ENCODE data around the gene HOXD9. TPM values are rescaled to one million over a fixed set of nuclear protein-coding genes. Genes with fewer than 3 reads are reported as not detected.
A peak's percentile ranks its signal among the peaks of the same experiment; 100 is the strongest.

The HOXD9 gene
- polyA plus RNA-seq, 4 donors = 0.27 to 1.9 (median 0.28) TPM; not detected in 1

DNA sequence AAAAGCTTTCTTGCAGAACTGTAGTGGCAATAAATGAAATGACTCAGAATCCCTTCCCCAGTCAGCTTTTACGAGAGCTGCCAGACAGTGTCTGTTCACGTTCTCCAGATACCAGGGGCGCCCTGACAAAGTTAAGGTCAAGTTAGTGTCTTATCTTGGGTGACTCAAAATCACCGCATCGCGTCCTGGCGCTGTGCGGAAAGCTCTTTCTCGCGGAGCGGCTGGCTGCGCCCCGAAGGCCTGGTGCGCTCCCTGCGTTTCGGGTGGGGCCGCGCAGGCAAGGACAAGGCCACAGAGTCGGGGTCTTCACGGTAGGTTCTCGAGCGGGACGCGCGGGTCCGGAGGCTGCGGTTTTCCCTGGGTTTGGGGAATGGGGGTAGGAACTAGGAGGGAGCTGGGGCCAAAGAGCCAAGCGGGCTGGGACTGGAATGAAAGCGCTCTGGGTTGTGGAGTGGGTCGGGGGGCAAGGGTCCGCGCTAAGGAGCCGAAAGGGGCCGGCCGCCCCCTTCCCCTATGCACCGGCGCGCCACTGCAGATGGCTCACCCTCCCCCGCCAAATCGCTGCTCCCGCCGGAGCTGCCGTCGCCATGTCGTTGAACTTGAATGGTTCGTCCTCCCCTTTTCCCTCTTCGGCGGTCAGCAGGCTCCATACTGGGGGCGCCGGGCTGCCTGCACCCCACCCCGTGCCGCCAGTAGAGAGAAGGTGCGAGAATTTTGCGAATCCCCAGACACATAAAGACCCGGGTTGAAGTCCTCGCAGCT is 18.0 kb upstream of the HOXD9 start:
- Histone ChIP-seq H3K36me3 (ENCODE audit: control insufficient read depth in 3 of 3, insufficient read depth in 2 of 3, low read depth in 1 of 3, low read length in 3 of 3) (no peaks in the 10 kb centered on the region), H3K9me3 (ENCODE audit: control insufficient read depth in 2 of 2, insufficient read depth in 1 of 2, low read depth in 1 of 2, low read length in 1 of 2) (peaks cover 0 to 6% of the 10 kb centered on the region in 2 donors), H3K4me3 (ENCODE audit: low read depth in 1 of 3, low read length in 3 of 3) (peak overlapping the region in 2 of 3 donors; percentile 24 to 32), H3K4me1 (ENCODE audit: control insufficient read depth in 3 of 3, insufficient read depth in 2 of 3, low read depth in 1 of 3, low read length in 2 of 3) (no peaks in the 10 kb centered on the region), H3K27me3 (ENCODE audit: control insufficient read depth in 3 of 3, insufficient read depth in 3 of 3, low read length in 3 of 3) (peaks cover 16 to 91% (median 72%) of the 10 kb centered on the region in 3 donors), H3K27ac (ENCODE audit: low read depth in 1 of 3, low read length in 2 of 3) (peak overlapping the region in 1 of 3 donors; percentile 63)
- FAIRE-seq = no peak
- DNase-seq = no peak
- WGBS, 3 donors = 4 to 14% (median 5%) methylated on average over 44 to 56 of the region's 56 CpGs

DNA sequence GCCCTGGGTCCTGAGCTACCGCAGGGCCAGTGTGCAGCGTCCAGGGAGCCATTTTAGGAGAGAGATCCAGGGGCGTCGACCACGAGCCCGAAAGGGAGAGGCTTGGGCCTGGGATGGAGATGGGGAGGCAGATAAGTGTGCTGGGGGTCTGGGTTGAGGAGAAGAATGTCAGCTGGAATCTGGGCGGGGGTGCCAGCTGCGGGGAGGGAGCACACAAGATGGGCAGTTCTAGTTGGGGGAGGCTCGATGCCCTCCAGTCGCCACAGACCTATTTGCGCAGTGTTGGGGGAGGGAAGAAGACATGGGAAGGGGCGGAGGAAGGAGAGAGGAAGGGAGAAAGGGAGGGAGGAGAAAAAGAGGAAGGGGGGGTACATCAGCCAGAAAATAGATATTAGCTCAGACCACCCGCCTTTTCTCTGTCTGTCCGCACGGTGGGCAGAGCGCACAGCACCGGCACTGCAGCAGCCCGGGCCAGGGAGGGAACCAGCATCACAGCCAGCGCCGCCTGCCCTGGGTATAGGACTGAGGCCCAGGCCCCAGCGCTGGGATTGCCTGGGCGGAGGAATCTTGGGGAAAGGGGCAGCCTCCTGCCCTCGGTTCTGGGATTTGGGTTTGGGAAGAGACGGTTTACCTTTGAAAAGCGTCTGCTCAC is 17.3 kb upstream of the HOXD9 start:
- WGBS, 3 donors = 6 to 11% (median 11%) methylated on average over 23 to 25 of the region's 25 CpGs
- H3K27ac ChIP-seq (ENCODE audit: low read depth in 1 of 3, low read length in 2 of 3) = peak overlapping the region in 1 of 3 donors; percentile 63
- DNase-seq = no peak
- no peaks in the 10 kb centered on the region for H3K36me3 ChIP-seq (ENCODE audit: control insufficient read depth in 3 of 3, insufficient read depth in 2 of 3, low read depth in 1 of 3, low read length in 3 of 3)
- H3K27me3 ChIP-seq (ENCODE audit: control insufficient read depth in 3 of 3, insufficient read depth in 3 of 3, low read length in 3 of 3) = peaks cover 11 to 91% (median 72%) of the 10 kb centered on the region in 3 donors
- peak overlapping the region in 1 of 3 donors; percentile 32 for H3K4me3 ChIP-seq (ENCODE audit: low read depth in 1 of 3, low read length in 3 of 3)
- H3K4me1 ChIP-seq (ENCODE audit: control insufficient read depth in 3 of 3, insufficient read depth in 2 of 3, low read depth in 1 of 3, low read length in 2 of 3) = no peaks in the 10 kb centered on the region
- FAIRE-seq = no peak
- peaks cover 0 to 6% of the 10 kb centered on the region in 2 donors for H3K9me3 ChIP-seq (ENCODE audit: control insufficient read depth in 2 of 2, insufficient read depth in 1 of 2, low read depth in 1 of 2, low read length in 1 of 2)

DNA sequence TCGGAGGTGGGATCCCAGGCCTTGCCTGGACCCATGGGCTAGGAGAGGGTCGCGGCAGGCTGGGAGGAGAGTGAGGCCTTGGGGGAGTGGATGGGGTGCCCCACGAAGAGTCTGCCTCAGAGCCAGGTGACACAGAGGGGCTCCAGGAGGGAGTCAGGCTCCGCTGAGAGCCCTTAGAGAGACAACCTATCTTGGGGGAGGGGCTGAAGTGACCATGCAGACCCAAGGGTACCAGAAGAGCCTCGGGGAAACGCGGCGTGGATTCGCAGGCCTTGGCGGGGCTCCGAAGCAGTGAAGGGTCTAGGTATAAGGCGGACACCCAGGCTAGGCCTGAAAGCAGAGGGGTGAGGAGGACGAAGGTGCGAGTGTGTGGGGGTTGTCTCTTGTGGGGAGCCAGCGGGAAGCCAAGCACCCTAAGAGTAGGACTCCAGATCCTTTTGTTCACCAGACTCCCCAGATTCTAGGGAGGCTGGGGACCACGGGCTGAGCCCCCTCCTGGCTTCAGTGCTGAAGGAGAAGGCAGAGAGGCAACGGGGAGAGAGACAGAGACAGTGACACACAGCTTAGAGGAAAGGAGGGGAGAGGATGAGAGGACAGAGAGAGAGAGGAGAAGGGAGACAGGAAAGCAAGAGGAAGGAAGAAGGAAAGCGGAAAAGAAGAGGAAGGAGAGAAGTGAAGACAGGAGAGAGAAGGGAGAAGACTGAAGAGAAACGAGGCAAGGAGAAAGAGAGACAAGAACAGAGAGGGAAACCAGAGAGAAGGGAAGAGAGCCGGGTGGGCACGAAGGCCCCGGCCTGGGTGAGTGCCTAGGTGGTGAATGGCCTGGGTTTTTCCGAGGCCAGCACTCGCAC is 16.6 kb upstream of the HOXD9 start:
- DNase-seq (no peak), FAIRE-seq (no peak)
- H3K36me3 ChIP-seq (ENCODE audit: control insufficient read depth in 3 of 3, insufficient read depth in 2 of 3, low read depth in 1 of 3, low read length in 3 of 3) = no peaks in the 10 kb centered on the region
- peak overlapping the region in 1 of 3 donors; percentile 32 for H3K4me3 ChIP-seq (ENCODE audit: low read depth in 1 of 3, low read length in 3 of 3)
- peak overlapping the region in 1 of 3 donors; percentile 63 for H3K27ac ChIP-seq (ENCODE audit: low read depth in 1 of 3, low read length in 2 of 3)
- peaks cover 0 to 6% of the 10 kb centered on the region in 2 donors for H3K9me3 ChIP-seq (ENCODE audit: control insufficient read depth in 2 of 2, insufficient read depth in 1 of 2, low read depth in 1 of 2, low read length in 1 of 2)
- 6 to 17% (median 8%) methylated on average over 25 of the region's 25 CpGs for WGBS, 3 donors
- H3K27me3 ChIP-seq (ENCODE audit: control insufficient read depth in 3 of 3, insufficient read depth in 3 of 3, low read length in 3 of 3) = peaks cover 9 to 91% (median 65%) of the 10 kb centered on the region in 3 donors
- H3K4me1 ChIP-seq (ENCODE audit: control insufficient read depth in 3 of 3, insufficient read depth in 2 of 3, low read depth in 1 of 3, low read length in 2 of 3) = no peaks in the 10 kb centered on the region

DNA sequence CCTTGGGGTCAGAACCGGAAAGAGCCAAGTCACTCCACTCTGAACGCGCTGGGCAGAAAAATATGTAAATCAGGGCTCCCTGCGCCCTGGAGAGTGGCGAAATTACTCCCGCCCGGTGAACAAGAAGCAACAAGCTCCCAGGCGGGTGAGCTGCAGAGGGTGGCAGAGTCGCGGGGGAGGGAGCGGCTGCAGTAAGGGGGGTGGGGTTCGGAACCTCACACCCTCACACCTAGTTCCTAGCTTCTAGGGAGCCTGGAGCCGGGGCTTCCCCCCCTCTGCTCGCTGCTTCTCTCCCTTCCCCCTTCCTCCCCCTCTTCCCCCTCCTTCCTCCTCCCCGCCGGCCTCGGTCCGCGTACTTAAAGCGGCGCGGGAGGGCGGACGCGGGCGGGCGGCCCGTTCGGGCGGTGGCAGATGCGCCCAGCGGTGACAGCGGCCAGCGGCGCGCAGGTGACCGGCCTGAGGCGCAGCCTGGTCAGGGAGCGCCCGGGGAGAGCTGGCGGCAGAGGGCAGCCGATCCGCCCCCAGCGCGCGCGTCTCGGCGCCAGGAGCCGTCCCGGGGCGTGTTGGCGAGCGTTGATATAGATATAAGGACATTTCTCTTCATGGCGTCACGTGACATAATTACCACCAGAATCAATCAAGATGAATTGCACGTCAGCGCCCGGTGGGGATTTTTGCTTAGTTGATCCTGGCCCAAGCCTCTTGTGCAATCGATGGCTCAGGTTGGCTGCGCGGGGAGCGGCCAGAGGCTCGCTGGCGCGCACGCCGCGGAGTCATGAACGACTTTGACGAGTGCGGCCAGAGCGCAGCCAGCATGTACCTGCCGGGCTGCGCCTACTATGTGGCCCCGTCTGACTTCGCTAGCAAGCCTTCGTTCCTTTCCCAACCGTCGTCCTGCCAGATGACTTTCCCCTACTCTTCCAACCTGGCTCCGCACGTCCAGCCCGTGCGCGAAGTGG is 15.7 kb upstream of the HOXD9 start, which contains the start of gene HOXD11:
Gene HOXD11 (plus strand): TSS at position 700 of the 959 bp plus-strand sequence. CDS start 76 bp downstream, at position 776.
- Histone ChIP-seq H3K4me1 (ENCODE audit: control insufficient read depth in 3 of 3, insufficient read depth in 2 of 3, low read depth in 1 of 3, low read length in 2 of 3) (no peaks in the 10 kb centered on the region), H3K9me3 (ENCODE audit: control insufficient read depth in 2 of 2, insufficient read depth in 1 of 2, low read depth in 1 of 2, low read length in 1 of 2) (peaks cover 0 to 6% of the 10 kb centered on the region in 2 donors), H3K36me3 (ENCODE audit: control insufficient read depth in 3 of 3, insufficient read depth in 2 of 3, low read depth in 1 of 3, low read length in 3 of 3) (no peaks in the 10 kb centered on the region), H3K27me3 (ENCODE audit: control insufficient read depth in 3 of 3, insufficient read depth in 3 of 3, low read length in 3 of 3) (peaks cover 9 to 91% (median 58%) of the 10 kb centered on the region in 3 donors), H3K4me3 (ENCODE audit: low read depth in 1 of 3, low read length in 3 of 3) (peak within 1 kb of the TSS; percentile 20 to 35 (median 27)), H3K27ac (ENCODE audit: low read depth in 1 of 3, low read length in 2 of 3) (peak within 1 kb of the TSS in 1 of 3 donors; percentile 63)
- DNase-seq (peak; percentile 32 to 47), FAIRE-seq (no peak)
- WGBS, 3 donors = 3 to 8% (median 4%) methylated on average over 75 to 85 of the region's 85 CpGs

DNA sequence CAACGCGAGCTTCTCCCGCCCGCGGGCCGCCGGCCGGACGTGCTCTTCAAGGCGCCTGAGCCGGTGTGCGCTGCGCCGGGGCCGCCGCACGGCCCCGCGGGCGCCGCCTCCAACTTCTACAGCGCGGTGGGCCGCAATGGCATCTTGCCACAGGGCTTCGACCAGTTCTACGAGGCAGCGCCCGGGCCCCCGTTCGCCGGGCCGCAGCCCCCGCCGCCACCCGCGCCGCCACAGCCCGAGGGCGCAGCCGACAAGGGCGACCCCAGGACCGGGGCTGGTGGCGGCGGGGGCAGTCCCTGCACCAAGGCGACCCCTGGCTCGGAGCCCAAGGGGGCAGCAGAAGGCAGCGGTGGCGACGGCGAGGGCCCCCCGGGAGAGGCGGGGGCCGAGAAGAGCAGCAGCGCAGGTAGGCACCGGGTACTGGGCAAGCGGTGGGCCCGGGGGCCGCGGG is 14.8 kb upstream of the HOXD9 start:
- WGBS, 3 donors = 4 to 8% (median 7%) methylated on average over 23 to 59 of the region's 59 CpGs
- H3K4me1 ChIP-seq (ENCODE audit: control insufficient read depth in 3 of 3, insufficient read depth in 2 of 3, low read depth in 1 of 3, low read length in 2 of 3) = no peaks in the 10 kb centered on the region
- DNase-seq (no peak), FAIRE-seq (no peak)
- peaks cover 0 to 4% of the 10 kb centered on the region in 2 donors for H3K9me3 ChIP-seq (ENCODE audit: control insufficient read depth in 2 of 2, insufficient read depth in 1 of 2, low read depth in 1 of 2, low read length in 1 of 2)
- no peak overlapping the region for H3K27ac ChIP-seq (ENCODE audit: low read depth in 1 of 3, low read length in 2 of 3)
- peaks cover 16 to 91% (median 60%) of the 10 kb centered on the region in 3 donors for H3K27me3 ChIP-seq (ENCODE audit: control insufficient read depth in 3 of 3, insufficient read depth in 3 of 3, low read length in 3 of 3)
- peak overlapping the region in 2 of 3 donors; percentile 20 to 27 for H3K4me3 ChIP-seq (ENCODE audit: low read depth in 1 of 3, low read length in 3 of 3)
- H3K36me3 ChIP-seq (ENCODE audit: control insufficient read depth in 3 of 3, insufficient read depth in 2 of 3, low read depth in 1 of 3, low read length in 3 of 3) = no peaks in the 10 kb centered on the region

DNA sequence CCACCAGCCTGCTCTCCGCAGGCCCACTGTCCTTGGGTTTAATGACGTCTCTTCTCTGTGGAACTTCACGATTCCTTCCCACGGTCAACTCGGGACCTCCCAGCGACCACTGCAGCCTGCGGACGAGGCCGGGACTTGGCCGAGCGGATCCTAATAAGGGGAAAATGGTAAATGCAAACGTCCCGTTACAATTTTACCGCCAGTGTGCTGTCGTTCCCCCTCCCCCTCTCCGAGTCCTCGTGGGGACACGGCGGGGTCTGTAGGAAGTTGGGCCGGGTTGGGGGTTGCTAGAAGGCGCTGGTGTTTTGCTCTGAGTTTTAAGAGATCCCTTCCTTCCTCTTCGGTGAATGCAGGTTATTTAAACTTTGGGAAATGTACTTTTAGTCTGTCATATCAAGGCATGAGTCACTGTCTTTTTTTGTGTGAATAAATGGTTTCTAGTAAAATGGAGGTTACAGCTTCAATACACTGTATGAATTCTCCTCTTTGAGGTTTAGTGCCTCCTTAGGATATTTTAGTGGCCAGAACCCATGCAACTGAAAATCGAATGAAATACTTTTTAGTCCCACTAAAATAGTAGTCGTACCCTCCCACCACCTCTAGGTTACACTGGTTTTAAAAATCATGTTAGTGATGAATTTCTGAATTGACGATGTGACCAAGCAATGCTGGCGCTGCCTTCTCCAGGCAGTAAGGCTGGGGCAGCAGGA is 13.2 kb upstream of the HOXD9 start:
- no peaks in the 10 kb centered on the region for H3K4me1 ChIP-seq (ENCODE audit: control insufficient read depth in 3 of 3, insufficient read depth in 2 of 3, low read depth in 1 of 3, low read length in 2 of 3)
- H3K4me3 ChIP-seq (ENCODE audit: low read depth in 1 of 3, low read length in 3 of 3) = peak overlapping the region in 1 of 3 donors; percentile 21
- H3K27me3 ChIP-seq (ENCODE audit: control insufficient read depth in 3 of 3, insufficient read depth in 3 of 3, low read length in 3 of 3) = peaks cover 17 to 91% (median 59%) of the 10 kb centered on the region in 3 donors
- no peak overlapping the region for H3K27ac ChIP-seq (ENCODE audit: low read depth in 1 of 3, low read length in 2 of 3)
- H3K36me3 ChIP-seq (ENCODE audit: control insufficient read depth in 3 of 3, insufficient read depth in 2 of 3, low read depth in 1 of 3, low read length in 3 of 3) = no peaks in the 10 kb centered on the region
- DNase-seq = no peak
- H3K9me3 ChIP-seq (ENCODE audit: control insufficient read depth in 2 of 2, insufficient read depth in 1 of 2, low read depth in 1 of 2, low read length in 1 of 2) = peaks cover 0 to 4% of the 10 kb centered on the region in 2 donors
- 8 to 15% (median 14%) methylated on average over 26 of the region's 26 CpGs for WGBS, 3 donors
- no peak for FAIRE-seq

DNA sequence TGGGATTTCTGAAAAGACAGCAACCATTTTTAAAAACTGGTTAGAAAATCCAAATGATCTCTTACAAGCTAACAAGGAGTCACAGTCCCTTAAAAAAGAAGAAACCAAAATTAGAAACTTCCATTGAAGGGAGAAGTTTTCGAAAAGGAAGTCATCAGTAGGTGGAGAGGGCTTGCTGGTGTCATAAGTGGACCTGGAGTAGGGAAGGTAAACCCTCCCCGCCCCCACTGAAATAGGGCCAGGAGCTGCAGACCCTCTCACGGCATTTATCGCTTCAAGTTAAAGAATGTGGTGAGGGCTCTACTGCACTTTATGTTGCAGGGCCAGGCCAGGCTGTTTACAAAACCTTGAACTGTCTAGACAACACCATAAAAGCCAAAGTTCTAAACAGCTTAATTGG is 12.6 kb upstream of the HOXD9 start:
- Histone ChIP-seq H3K27me3 (ENCODE audit: control insufficient read depth in 3 of 3, insufficient read depth in 3 of 3, low read length in 3 of 3) (peaks cover 20 to 91% (median 57%) of the 10 kb centered on the region in 3 donors), H3K9me3 (ENCODE audit: control insufficient read depth in 2 of 2, insufficient read depth in 1 of 2, low read depth in 1 of 2, low read length in 1 of 2) (peaks cover 0 to 1% of the 10 kb centered on the region in 2 donors), H3K27ac (ENCODE audit: low read depth in 1 of 3, low read length in 2 of 3) (no peak overlapping the region), H3K4me1 (ENCODE audit: control insufficient read depth in 3 of 3, insufficient read depth in 2 of 3, low read depth in 1 of 3, low read length in 2 of 3) (no peaks in the 10 kb centered on the region), H3K4me3 (ENCODE audit: low read depth in 1 of 3, low read length in 3 of 3) (no peak overlapping the region), H3K36me3 (ENCODE audit: control insufficient read depth in 3 of 3, insufficient read depth in 2 of 3, low read depth in 1 of 3, low read length in 3 of 3) (no peaks in the 10 kb centered on the region)
- WGBS, 3 donors = 14 to 17% (median 17%) methylated on average over 4 of the region's 4 CpGs
- no peak for FAIRE-seq
- no peak for DNase-seq

Data from small intestine (tissue), 7 donors.